A204.1 (cell line): ENCODE measurements around the gene ATG2A.
"Not testable (repeated sequence)": the region's sequence is repeated elsewhere in the genome, so short reads cannot be mapped to it uniquely, and the experiment has no call there.

Experiments
- FAIRE-seq: peaks from 2 replicates; lab custom pipeline; 2012; peaks lifted over from hg19 to GRCh38; lab: Jason Lieb, UNC

Gene ATG2A

DNA sequence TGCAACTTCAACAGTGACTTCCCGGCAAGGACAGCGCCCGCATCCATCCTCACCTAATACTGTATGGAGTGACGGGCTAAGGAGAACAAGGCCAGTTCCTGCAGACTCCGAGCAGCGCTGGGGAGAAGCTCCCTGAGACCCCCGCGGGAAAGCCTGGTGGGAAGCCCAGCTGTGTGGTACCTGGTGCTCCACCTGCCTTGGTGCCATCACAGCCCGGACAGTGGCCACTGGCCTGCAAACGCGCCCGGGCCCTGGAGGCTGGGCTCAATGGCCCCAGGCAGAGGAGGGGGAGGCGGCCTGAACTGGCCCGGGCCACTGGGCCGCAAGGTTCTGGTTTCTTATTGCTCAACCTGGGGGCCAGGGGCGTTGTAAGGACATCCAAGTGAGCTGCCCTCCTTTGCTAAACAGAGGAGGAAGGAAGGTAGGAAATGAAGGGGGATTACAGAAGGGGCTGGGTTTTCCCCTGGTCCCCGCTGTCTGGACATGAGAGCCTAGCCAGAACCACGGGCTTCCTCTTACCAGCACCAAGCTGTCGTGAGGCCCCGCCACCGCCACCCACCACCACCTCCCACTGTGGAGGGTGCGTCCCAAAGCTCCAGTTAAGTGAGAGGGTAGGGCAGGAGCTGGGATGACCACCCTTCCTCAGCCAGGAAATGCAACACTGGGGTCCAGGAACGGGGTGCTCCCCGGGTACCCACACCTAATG lies 64.1 kb downstream of the ATG2A start:
- no peak for FAIRE-seq

GRCh38 chr11:64851831-64852351 lies 65.1 kb downstream of the ATG2A start:
- no peak for FAIRE-seq

GRCh38 chr11:64850979-64851567 lies 65.9 kb downstream of the ATG2A start:
- FAIRE-seq = no peak

DNA sequence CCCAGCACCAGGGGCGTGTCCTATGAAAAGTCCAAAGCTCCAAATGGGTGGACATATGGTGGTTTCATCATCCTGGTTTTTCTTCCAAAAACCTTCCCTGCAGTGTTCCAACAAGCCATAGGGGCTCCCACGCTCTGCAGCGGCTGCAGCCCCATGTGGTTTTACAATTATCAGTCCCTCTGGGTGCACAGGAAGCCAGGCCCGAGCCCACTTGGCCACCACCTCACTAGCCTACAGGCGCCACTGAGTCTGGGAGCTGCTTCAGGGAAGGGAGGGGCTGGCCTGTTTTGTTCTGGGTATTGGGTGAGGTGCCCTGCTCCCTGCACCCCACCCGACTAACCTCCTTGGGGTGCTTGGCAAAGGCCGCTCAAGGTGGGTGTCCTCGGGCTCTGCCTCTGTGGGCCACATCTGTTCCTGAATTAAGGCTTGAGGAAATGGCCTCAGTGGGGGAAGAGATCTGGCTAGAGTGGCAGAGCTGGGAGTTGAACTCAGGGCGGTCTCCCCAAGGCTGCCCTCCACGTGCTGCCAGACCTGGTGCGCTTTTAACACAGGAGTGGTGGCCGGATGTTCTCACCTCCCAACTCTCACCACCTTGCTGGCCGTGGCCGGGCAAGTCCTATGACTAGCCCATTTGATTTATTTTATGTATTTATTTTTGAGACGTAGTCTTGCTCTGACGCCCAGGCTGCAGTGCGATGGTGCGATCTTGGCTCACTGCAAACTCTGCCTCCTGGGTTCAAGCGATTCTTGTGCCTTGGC lies 67.2 kb downstream of the ATG2A start:
- FAIRE-seq = no peak

DNA sequence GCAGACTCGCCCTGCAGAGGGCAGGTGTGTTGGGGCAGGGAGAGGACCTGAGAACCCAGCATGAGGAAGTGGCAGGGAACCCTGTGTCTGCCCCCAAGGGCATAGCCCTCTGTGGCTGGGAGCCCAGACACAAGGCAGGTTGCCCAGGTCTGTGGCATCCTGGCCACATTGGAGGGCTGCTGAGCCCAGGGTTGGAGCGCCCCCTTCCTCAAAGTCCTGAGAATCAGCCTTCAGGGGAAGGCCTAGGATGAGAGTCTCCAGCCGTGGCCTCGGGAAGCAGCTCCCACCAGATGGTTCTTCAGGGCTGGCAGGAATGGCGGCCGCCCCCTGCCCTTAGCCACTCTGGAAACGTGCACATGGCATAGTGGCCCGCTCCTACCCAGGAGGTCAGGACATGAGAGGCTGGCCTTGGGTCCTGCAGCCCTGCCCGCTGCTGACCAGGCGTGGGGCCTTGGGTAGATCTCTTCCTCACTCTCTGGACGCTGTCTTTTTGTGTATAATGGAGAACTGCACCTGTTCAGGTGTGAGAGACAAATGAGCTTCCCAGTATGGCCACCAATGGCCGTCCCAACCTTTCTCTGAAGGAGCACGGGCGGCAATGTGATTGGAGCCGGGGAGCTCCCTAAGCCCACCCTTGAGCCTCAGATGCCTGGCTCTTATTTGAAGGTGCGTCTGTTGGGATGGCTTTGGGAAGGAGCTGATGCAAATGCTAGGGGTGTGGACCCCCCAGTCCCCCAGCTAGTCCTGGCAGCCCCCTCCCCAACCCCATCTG lies 68.0 kb downstream of the ATG2A start:
- no peak for FAIRE-seq

DNA sequence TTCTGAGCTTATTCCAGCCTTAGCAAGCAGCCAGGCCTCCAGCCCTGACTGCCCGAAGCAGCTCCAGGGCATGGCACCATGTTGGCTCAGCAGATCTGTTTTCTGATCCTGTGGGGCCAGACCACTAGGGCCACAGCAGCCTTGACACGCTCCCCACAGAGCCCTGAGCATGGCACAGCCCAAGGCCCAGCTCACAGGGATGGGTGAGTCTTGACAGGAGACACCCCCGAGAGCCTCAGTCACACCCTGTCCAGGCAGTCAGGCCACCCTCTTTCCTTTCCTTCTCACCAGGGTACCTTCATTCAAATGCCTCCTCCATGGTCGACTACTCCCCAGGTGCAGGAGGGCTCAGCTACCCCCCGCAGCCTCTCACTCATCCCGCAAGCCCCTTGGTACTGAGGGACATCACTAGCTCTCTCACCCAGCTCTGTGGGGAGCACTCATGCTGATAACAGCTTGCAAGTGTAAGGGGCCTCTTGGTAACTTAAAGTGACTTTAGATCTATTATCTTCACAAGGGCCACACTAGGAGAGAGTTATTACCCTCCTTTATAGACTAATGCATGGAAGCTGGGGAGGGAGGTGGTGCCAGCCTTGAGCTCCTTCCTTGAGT lies 68.7 kb downstream of the ATG2A start:
- no peak for FAIRE-seq

DNA sequence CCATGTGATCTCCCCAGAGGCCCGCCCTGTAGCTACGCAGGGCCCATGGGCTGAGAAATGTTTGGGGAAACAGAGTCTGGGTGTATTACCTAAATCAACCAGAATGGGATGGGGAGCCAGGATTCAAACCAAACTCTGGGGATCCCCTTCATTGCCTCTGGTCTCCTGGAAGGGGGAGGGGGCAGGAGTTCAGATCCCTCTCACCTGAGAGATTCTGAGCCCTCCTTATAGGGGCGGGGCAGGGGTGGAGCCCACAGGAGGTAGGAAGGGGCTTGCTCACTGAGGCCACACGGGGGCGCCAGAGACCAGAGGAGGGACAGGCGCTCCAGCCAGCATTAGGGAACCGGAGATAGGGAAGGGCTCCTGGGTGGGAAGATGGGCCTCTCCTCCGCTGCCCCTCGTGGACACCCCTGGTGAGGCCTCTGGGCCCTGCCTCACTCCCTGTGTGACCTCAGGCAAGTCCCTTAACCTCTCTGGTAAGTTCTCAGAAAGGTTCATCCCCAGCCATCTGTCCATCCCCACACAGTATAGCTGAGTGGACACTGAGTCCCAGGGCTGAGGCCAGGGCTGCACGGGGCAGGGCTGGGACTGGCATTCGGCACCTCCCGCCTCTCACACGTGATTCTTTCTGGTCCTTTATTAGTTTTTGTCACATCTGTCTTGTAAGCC lies 69.9 kb downstream of the ATG2A start:
- no peak for FAIRE-seq

DNA sequence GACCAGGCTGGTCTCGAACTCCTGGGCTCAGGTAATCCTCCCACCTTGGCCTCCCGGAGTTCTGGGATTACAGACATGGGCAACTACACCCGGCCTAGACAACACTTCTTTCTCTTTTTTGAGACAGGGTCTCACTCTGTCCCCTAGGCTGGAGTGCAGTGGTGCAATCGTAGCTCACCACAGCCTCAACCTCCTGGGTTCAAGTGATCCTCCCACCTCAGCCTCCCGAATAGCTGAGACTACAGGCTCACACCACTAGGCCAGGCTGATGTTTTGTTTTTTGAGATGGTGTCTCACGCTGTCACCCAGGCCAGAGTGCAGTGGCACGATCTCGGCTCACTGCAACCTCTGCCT lies 71.3 kb downstream of the ATG2A start:
- FAIRE-seq = not testable (repeated sequence)

GRCh38 chr11:64845129-64845775 lies 71.8 kb downstream of the ATG2A start:
- no peak for FAIRE-seq
